Lower leg skin (tissue), 3 donors: ENCODE results near the gene SETD7.

Source experiments
- POLR2A ChIP-seq, 2 donors: fragments of 450-650 bp; IDR thresholded peaks; one replicate each; pipeline ENCODE4 v1.6.1; 2016 to 2017; ENCODE audit warnings: antibody characterized with exemption in 2 of 2, mild to moderate bottlenecking in 1 of 2, moderate library complexity in 1 of 2
- TF ChIP-seq, protein P1 (sequence below), 3 donors: fragments of 450-650 bp; IDR thresholded peaks; one replicate each; pipeline ENCODE4 v1.5.1; 2016; ENCODE audit warnings: antibody characterized with exemption in 3 of 3, mild to moderate bottlenecking in 3 of 3, moderate library complexity in 2 of 3

GRCh38 chr4:139458999-139459398, 97.0 kb downstream of the SETD7 start:
- TF ChIP-seq, protein P1, sequence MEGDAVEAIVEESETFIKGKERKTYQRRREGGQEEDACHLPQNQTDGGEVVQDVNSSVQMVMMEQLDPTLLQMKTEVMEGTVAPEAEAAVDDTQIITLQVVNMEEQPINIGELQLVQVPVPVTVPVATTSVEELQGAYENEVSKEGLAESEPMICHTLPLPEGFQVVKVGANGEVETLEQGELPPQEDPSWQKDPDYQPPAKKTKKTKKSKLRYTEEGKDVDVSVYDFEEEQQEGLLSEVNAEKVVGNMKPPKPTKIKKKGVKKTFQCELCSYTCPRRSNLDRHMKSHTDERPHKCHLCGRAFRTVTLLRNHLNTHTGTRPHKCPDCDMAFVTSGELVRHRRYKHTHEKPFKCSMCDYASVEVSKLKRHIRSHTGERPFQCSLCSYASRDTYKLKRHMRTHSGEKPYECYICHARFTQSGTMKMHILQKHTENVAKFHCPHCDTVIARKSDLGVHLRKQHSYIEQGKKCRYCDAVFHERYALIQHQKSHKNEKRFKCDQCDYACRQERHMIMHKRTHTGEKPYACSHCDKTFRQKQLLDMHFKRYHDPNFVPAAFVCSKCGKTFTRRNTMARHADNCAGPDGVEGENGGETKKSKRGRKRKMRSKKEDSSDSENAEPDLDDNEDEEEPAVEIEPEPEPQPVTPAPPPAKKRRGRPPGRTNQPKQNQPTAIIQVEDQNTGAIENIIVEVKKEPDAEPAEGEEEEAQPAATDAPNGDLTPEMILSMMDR (IDR thresholded peaks at IDR 0.05) = no peak
- no peak for TF ChIP-seq POLR2A (IDR thresholded peaks at IDR 0.05)
